Ishikawa (cell line): ENCODE results near the gene SMYD3.

ENCODE experiments used
- EP300 ChIP-seq: IDR thresholded peaks from 2 replicates; pipeline ENCODE4 v1.6.1; 2012; ENCODE audit warnings: borderline replicate concordance
- TAF1 ChIP-seq: IDR thresholded peaks from 2 replicates; pipeline ENCODE4 v1.6.1; 2012; ENCODE audit warnings: low read depth, mild to moderate bottlenecking
- TEAD4 ChIP-seq: IDR thresholded peaks from 2 replicates; pipeline ENCODE4 v1.6.1; 2012
- ZBTB7A ChIP-seq: IDR thresholded peaks from 2 replicates; pipeline ENCODE4 v1.6.1; 2012; ENCODE audit warnings: low read depth

- TF ChIP-seq EP300 (no peak), ZBTB7A (no peak), TEAD4 (no peak), TAF1 (no peak)
These were observed 454.5 kb downstream of the SMYD3 start for GRCh38 chr1:246052603-246053002.
